GM13976 (cell line): ENCODE data around the gene INO80E.

Experiments used
- DNase-seq: peaks from one replicate; pipeline ENCODE4 v3.0.0; 2012; ENCODE audit warnings: low spot score
- CTCF ChIP-seq: IDR thresholded peaks from 2 replicates; pipeline ENCODE4 v1.5.1; 2012; ENCODE audit warnings: borderline replicate concordance, mild to moderate bottlenecking; ENCODE audit not compliant: insufficient read depth; ENCODE audit errors: extremely low read depth, missing control alignments, control extremely low read depth
- in situ Hi-C: fragments of 300-500 bp; cut with MboI; formaldehyde crosslinking; loops from one replicate; pipeline ENCODE4 v1.12.0; 2022; ENCODE audit warnings: low sequenced_read_pairs, mixed read lengths, inconsistent platforms; ENCODE audit not compliant: unreplicated experiment

INO80E gene

GRCh38 chr16:30005341-30006094 lies 9.5 kb downstream of the INO80E start:
- peak; percentile 67 for TF ChIP-seq CTCF
- peak; percentile 87 for DNase-seq
- in situ Hi-C loops: loop anchor here (25.0 kb wide), 1 partner anchor 318 kb away; the partner anchor contains the start of gene QPRT

GRCh38 chr16:30006095-30006473 lies 10.0 kb downstream of the INO80E start:
- no peak for DNase-seq
- no peak for TF ChIP-seq CTCF
- in situ Hi-C loops: loop anchor here (25.0 kb wide), 1 partner anchor 319 kb away; the partner anchor contains the start of gene QPRT

GRCh38 chr16:30006659-30007377 lies 10.8 kb downstream of the INO80E start:
- no peak for DNase-seq
- TF ChIP-seq CTCF: no peak
- in situ Hi-C loops: loop anchor here (25.0 kb wide), 1 partner anchor 320 kb away; the partner anchor contains the start of gene QPRT

- DNase-seq: no peak
- in situ Hi-C loops: loop anchor here (25.0 kb wide), 1 partner anchor 320 kb away; the partner anchor contains the start of gene QPRT
- TF ChIP-seq CTCF: no peak
These were observed 11.4 kb downstream of the INO80E start for GRCh38 chr16:30007378-30007895.

GRCh38 chr16:30009085-30009862 lies 13.2 kb downstream of the INO80E start:
- no peak for TF ChIP-seq CTCF
- in situ Hi-C loops: loop anchor here (25.0 kb wide), 1 partner anchor 322 kb away; the partner anchor contains the start of gene QPRT

GRCh38 chr16:30009990-30010843 lies 14.2 kb downstream of the INO80E start:
- TF ChIP-seq CTCF: no peak
- in situ Hi-C loops: loop anchor here (25.0 kb wide), 1 partner anchor 323 kb away; the partner anchor contains the start of gene QPRT
- no peak for DNase-seq

More at GRCh38 chr16:30009085-30009862, 13.2 kb downstream of the INO80E start:
- no peak for DNase-seq
